BLaER1 (cell line): ENCODE data around the gene MIOX.
A peak's percentile ranks its signal among the peaks of the same experiment; 100 is the strongest.

Experiments
- H3K27ac ChIP-seq: shearing (Covaris generic); formaldehyde crosslinking; 2 replicates; pipeline ENCODE4 v1.8.1; 2022
- H3K27me3 ChIP-seq: shearing (Covaris generic); formaldehyde crosslinking; 2 replicates; pipeline ENCODE4 v1.8.1; 2022
- H3K36me3 ChIP-seq: shearing (Covaris generic); formaldehyde crosslinking; 2 replicates; pipeline ENCODE4 v1.8.1; 2022
- H3K4me1 ChIP-seq: shearing (Covaris generic); formaldehyde crosslinking; 2 replicates; pipeline ENCODE4 v1.8.1; 2022
- H3K4me2 ChIP-seq: shearing (Covaris generic); formaldehyde crosslinking; 2 replicates; pipeline ENCODE4 v1.8.1; 2022
- H3K4me3 ChIP-seq: shearing (Covaris generic); formaldehyde crosslinking; 2 replicates; pipeline ENCODE4 v1.8.1; 2022
- H3K9ac ChIP-seq: shearing (Covaris generic); formaldehyde crosslinking; 2 replicates; pipeline ENCODE4 v1.8.1; 2022
- H3K9me3 ChIP-seq: shearing (Covaris generic); formaldehyde crosslinking; 2 replicates; pipeline ENCODE4 v1.8.1; 2022
- H4K20me1 ChIP-seq: shearing (Covaris generic); formaldehyde crosslinking; 2 replicates; pipeline ENCODE4 v1.8.1; 2022
- Cebpa-rat ChIP-seq: shearing (Covaris generic); IDR thresholded peaks from 2 replicates; pipeline ENCODE4 v1.8.1; 2022

Gene MIOX

GRCh38 chr22:50503475-50504145 is 17.0 kb downstream of the MIOX start:
- Histone ChIP-seq H3K4me2 (no peak overlapping the region), H3K4me3 (no peak overlapping the region), H3K4me1 (peaks cover 48% of the 10 kb centered on the region), H3K9me3 (no peaks in the 10 kb centered on the region), H4K20me1 (peaks cover 40% of the 10 kb centered on the region), H3K27me3 (no peaks in the 10 kb centered on the region), H3K27ac (no peak overlapping the region), H3K9ac (no peak overlapping the region), H3K36me3 (peaks cover 35% of the 10 kb centered on the region)
- no peak for TF ChIP-seq Cebpa-rat

GRCh38 chr22:50504369-50505211 is 17.9 kb downstream of the MIOX start:
- no peak overlapping the region for H3K4me3 ChIP-seq
- H3K9me3 ChIP-seq = no peaks in the 10 kb centered on the region
- H4K20me1 ChIP-seq = peaks cover 50% of the 10 kb centered on the region
- H3K36me3 ChIP-seq = peaks cover 35% of the 10 kb centered on the region
- no peaks in the 10 kb centered on the region for H3K27me3 ChIP-seq
- TF ChIP-seq Cebpa-rat = no peak
- no peak overlapping the region; the same call in 1 of the 2 replicates for H3K9ac ChIP-seq
- peak overlapping the region; percentile 99; the same call in 1 of the 2 replicates for H3K4me2 ChIP-seq
- H3K27ac ChIP-seq = peak overlapping the region; percentile 89
- H3K4me1 ChIP-seq = peaks cover 48% of the 10 kb centered on the region

- TF ChIP-seq Cebpa-rat = no peak
- H3K4me2 ChIP-seq = peak overlapping the region; percentile 99
- peaks cover 56% of the 10 kb centered on the region for H4K20me1 ChIP-seq
- H3K27ac ChIP-seq = peak overlapping the region; percentile 89
- H3K4me3 ChIP-seq = no peak overlapping the region
- peaks cover 41% of the 10 kb centered on the region for H3K36me3 ChIP-seq
- H3K27me3 ChIP-seq = no peaks in the 10 kb centered on the region
- H3K9me3 ChIP-seq = no peaks in the 10 kb centered on the region
- peaks cover 55% of the 10 kb centered on the region for H3K4me1 ChIP-seq
- H3K9ac ChIP-seq = peak overlapping the region; percentile 92
Observed at GRCh38 chr22:50505276-50505775, 18.7 kb downstream of the MIOX start.

- no peak for TF ChIP-seq Cebpa-rat
- H3K27me3 ChIP-seq = no peaks in the 10 kb centered on the region
- peaks cover 56% of the 10 kb centered on the region for H4K20me1 ChIP-seq
- H3K36me3 ChIP-seq = peaks cover 45% of the 10 kb centered on the region
- H3K4me1 ChIP-seq = peaks cover 57% of the 10 kb centered on the region
- peak overlapping the region; percentile 99 for H3K4me2 ChIP-seq
- peak overlapping the region; percentile 89 for H3K27ac ChIP-seq
- H3K9ac ChIP-seq = peak overlapping the region; percentile 92
- no peaks in the 10 kb centered on the region for H3K9me3 ChIP-seq
- peak overlapping the region; percentile 94 for H3K4me3 ChIP-seq
Observed at GRCh38 chr22:50505776-50506610, 19.3 kb downstream of the MIOX start.

GRCh38 chr22:50506611-50507420 is 20.2 kb downstream of the MIOX start:
- H4K20me1 ChIP-seq = peaks cover 56% of the 10 kb centered on the region
- peaks cover 49% of the 10 kb centered on the region for H3K36me3 ChIP-seq
- peak overlapping the region; percentile 99 for H3K4me2 ChIP-seq
- TF ChIP-seq Cebpa-rat = no peak
- peak overlapping the region; percentile 94 for H3K4me3 ChIP-seq
- no peaks in the 10 kb centered on the region for H3K9me3 ChIP-seq
- peak overlapping the region; percentile 92 for H3K9ac ChIP-seq
- peak overlapping the region; percentile 89 for H3K27ac ChIP-seq
- H3K4me1 ChIP-seq = peaks cover 57% of the 10 kb centered on the region
- no peaks in the 10 kb centered on the region for H3K27me3 ChIP-seq

GRCh38 chr22:50507421-50507990 is 20.8 kb downstream of the MIOX start, which contains the start of gene LMF2:
LMF2 (minus strand) TSS chr22:50507702; CDS start chr22:50507675, 27 bp downstream.
- no peak for TF ChIP-seq Cebpa-rat
- Histone ChIP-seq H3K9ac (peak within 1 kb of the TSS; percentile 92), H3K27me3 (no peaks in the 10 kb centered on the region), H4K20me1 (peaks cover 55% of the 10 kb centered on the region), H3K9me3 (no peaks in the 10 kb centered on the region), H3K4me2 (peak within 1 kb of the TSS; percentile 99), H3K4me3 (peak within 1 kb of the TSS; percentile 94), H3K36me3 (peaks cover 49% of the 10 kb centered on the region), H3K27ac (peak within 1 kb of the TSS; percentile 89), H3K4me1 (peaks cover 56% of the 10 kb centered on the region)

- peak within 1 kb of the TSS; percentile 99 for H3K4me2 ChIP-seq
- peak within 1 kb of the TSS; percentile 94 for H3K4me3 ChIP-seq
- H3K27ac ChIP-seq = peak within 1 kb of the TSS; percentile 89
- H3K27me3 ChIP-seq = no peaks in the 10 kb centered on the region
- no peak for TF ChIP-seq Cebpa-rat
- peaks cover 49% of the 10 kb centered on the region for H3K36me3 ChIP-seq
- peaks cover 55% of the 10 kb centered on the region for H4K20me1 ChIP-seq
- peaks cover 48% of the 10 kb centered on the region for H3K4me1 ChIP-seq
- H3K9me3 ChIP-seq = no peaks in the 10 kb centered on the region
- peak within 1 kb of the TSS; percentile 92 for H3K9ac ChIP-seq
Observed at GRCh38 chr22:50507991-50508884, 21.6 kb downstream of the MIOX start, which contains the start of gene NCAPH2. NCAPH2 (plus strand) TSS chr22:50508224; CDS start chr22:50508338, 114 bp downstream.
